KBM-7 (cell line): ENCODE measurements around the gene SMG9.

Experiments used
- DNase-seq: peaks from one replicate; pipeline ENCODE4 v3.0.0-alpha.2; 2015
- in situ Hi-C: fragments of 300-500 bp; cut with MboI; formaldehyde crosslinking; loops from 2 replicates; pipeline ENCODE4 v1.14.3; 2020; ENCODE audit warnings: low sequenced_read_pairs, low pct_unique_long_range_greater_than_20kb, mixed read lengths

The SMG9 gene

GRCh38 chr19:43731346-43731745 lies 23.4 kb downstream of the SMG9 start:
- in situ Hi-C loops: no loop called here
- no peak for DNase-seq

- in situ Hi-C loops: no loop called here
- no peak for DNase-seq
Measured at GRCh38 chr19:43729919-43730318, 24.8 kb downstream of the SMG9 start.

- in situ Hi-C loops: no loop called here
- DNase-seq: no peak
Measured at GRCh38 chr19:43727593-43727853, 27.2 kb downstream of the SMG9 start.

- in situ Hi-C loops: no loop called here
- DNase-seq: peak; percentile 51
Measured at GRCh38 chr19:43726736-43727592, 27.8 kb downstream of the SMG9 start.

GRCh38 chr19:43725468-43725867 lies 29.3 kb downstream of the SMG9 start:
- DNase-seq: peak; percentile 69
- in situ Hi-C loops: no loop called here

- DNase-seq: no peak
- in situ Hi-C loops: no loop called here
Measured at GRCh38 chr19:43724896-43725295, 29.9 kb downstream of the SMG9 start.

- in situ Hi-C loops: no loop called here
- no peak for DNase-seq
Measured at GRCh38 chr19:43723588-43723987, 31.2 kb downstream of the SMG9 start.

- in situ Hi-C loops: no loop called here
- no peak for DNase-seq
Measured at GRCh38 chr19:43721469-43722048, 33.2 kb downstream of the SMG9 start.

GRCh38 chr19:43720936-43721335 lies 33.8 kb downstream of the SMG9 start:
- DNase-seq: no peak

GRCh38 chr19:43719918-43720317 lies 34.8 kb downstream of the SMG9 start:
- no peak for DNase-seq
- in situ Hi-C loops: no loop called here

More at GRCh38 chr19:43720936-43721335, 33.8 kb downstream of the SMG9 start:
- in situ Hi-C loops: no loop called here

- in situ Hi-C loops: no loop called here
- no peak for DNase-seq
Measured at GRCh38 chr19:43719378-43719868, 35.3 kb downstream of the SMG9 start.

- in situ Hi-C loops: no loop called here
- DNase-seq: no peak
Measured at GRCh38 chr19:43718627-43719377, 36.0 kb downstream of the SMG9 start.

- in situ Hi-C loops: no loop called here
Measured at GRCh38 chr19:43715776-43716175, 39.0 kb downstream of the SMG9 start, which contains the start of gene IRGC. TSS of gene IRGC (plus strand) at chr19:43716076. CDS start at chr19:43718559, 2,483 bp downstream.

GRCh38 chr19:43713208-43713607 lies 41.6 kb downstream of the SMG9 start:
- in situ Hi-C loops: no loop called here
- no peak for DNase-seq

More at GRCh38 chr19:43715776-43716175, 39.0 kb downstream of the SMG9 start, which contains the start of gene IRGC:
- DNase-seq: no peak

- no peak for DNase-seq
- in situ Hi-C loops: no loop called here
Measured at GRCh38 chr19:43711751-43712355, 42.9 kb downstream of the SMG9 start.

- no peak for DNase-seq
- in situ Hi-C loops: no loop called here
Measured at GRCh38 chr19:43708716-43709115, 46.0 kb downstream of the SMG9 start.

- no peak for DNase-seq
- in situ Hi-C loops: no loop called here
Measured at GRCh38 chr19:43707158-43707712, 47.5 kb downstream of the SMG9 start.

GRCh38 chr19:43705729-43706128 lies 49.0 kb downstream of the SMG9 start:
- no peak for DNase-seq
- in situ Hi-C loops: no loop called here

- in situ Hi-C loops: no loop called here
- no peak for DNase-seq
Measured at GRCh38 chr19:43704002-43704705, 50.6 kb downstream of the SMG9 start.
